Naive thymus-derived CD4-positive, alpha-beta T cell (primary cell): ENCODE results near the gene TESK2. TPM values are rescaled to one million over a fixed set of nuclear protein-coding genes. Genes with fewer than 3 reads are reported as not detected.
"Not testable (repeated sequence)": the region's sequence is repeated elsewhere in the genome, so short reads cannot be mapped to it uniquely, and the experiment has no call there.

Experiments used
- ATAC-seq: fragments of 150-1000 bp; cut with Tn5 transposase; 2 replicates; pipeline ENCODE4 v1.10.0; 2021; ENCODE audit warnings: mild to moderate bottlenecking, moderate library complexity
- CTCF ChIA-PET: fragments of 350-600 bp; sonication (Branson Sonifier 250); formaldehyde crosslinking; loops from one replicate; lab custom pipeline; 2021; ENCODE audit warnings: antibody characterized with exemption; lab: Charles Lee
- POLR2A ChIA-PET: fragments of 350-600 bp; sonication (Branson Sonifier 250); formaldehyde crosslinking; loops from one replicate; lab custom pipeline; 2021; ENCODE audit warnings: antibody characterized with exemption, inconsistent platforms; lab: Charles Lee
- DNase-seq, 9 donors: peaks; one replicate each; pipeline versions ENCODE4 v3.0.0 to v3.0.0-alpha.2; 2020 to 2022; ENCODE audit warnings: mixed read lengths in 1 of 9
- H3K27ac ChIP-seq: one replicate; pipeline ENCODE4 v1.7.0; 2013; ENCODE audit warnings: mild to moderate bottlenecking, low read depth, low read length, moderate library complexity
- H3K27me3 ChIP-seq, 2 donors: one replicate each; pipeline ENCODE4 v1.7.0; 2013; ENCODE audit warnings: low read length in 2 of 2, mild to moderate bottlenecking in 2 of 2, moderate library complexity in 2 of 2; ENCODE audit not compliant: control insufficient read depth in 2 of 2, insufficient read depth in 2 of 2
- H3K36me3 ChIP-seq, 3 experiments: 1 replicate in 2 of 3; 2 replicates in 1 of 3; pipeline ENCODE4 v1.7.0; 2013; ENCODE audit warnings: low read length in 3 of 3, mild to moderate bottlenecking in 3 of 3, moderate library complexity in 1 of 3; ENCODE audit not compliant: insufficient read depth in 3 of 3, control insufficient read depth in 2 of 3
- H3K4me1 ChIP-seq, 2 donors: one replicate each; pipeline ENCODE4 v1.7.0; 2013; ENCODE audit warnings: low read length in 2 of 2, mild to moderate bottlenecking in 2 of 2, moderate library complexity in 1 of 2; ENCODE audit not compliant: control insufficient read depth in 2 of 2, insufficient read depth in 2 of 2
- H3K4me3 ChIP-seq: 2 replicates; pipeline ENCODE4 v1.7.0; 2013; ENCODE audit warnings: mild to moderate bottlenecking, low read length
- H3K9me3 ChIP-seq, 3 experiments: 1 replicate in 2 of 3; 2 replicates in 1 of 3; pipeline ENCODE4 v1.7.0; 2013; ENCODE audit warnings: low read length in 3 of 3; ENCODE audit not compliant: control insufficient read depth in 2 of 3
- H3K27ac Mint-ChIP-seq, 9 donors: one replicate each; pipeline ENCODE4 v1.8.0; 2020 to 2022; ENCODE audit warnings: mixed read lengths in 9 of 9, mild to moderate bottlenecking in 8 of 9, moderate library complexity in 5 of 9, inconsistent platforms in 2 of 9
- H3K27me3 Mint-ChIP-seq, 5 donors: one replicate each; pipeline ENCODE4 v1.8.0; 2021 to 2022; ENCODE audit warnings: mixed read lengths in 5 of 5, mild to moderate bottlenecking in 1 of 5
- H3K36me3 Mint-ChIP-seq, 5 donors: one replicate each; pipeline ENCODE4 v1.8.0; 2020 to 2022; ENCODE audit warnings: mixed read lengths in 5 of 5, mild to moderate bottlenecking in 3 of 5, inconsistent platforms in 1 of 5
- H3K4me1 Mint-ChIP-seq, 7 donors: one replicate each; pipeline ENCODE4 v1.8.0; 2020 to 2022; ENCODE audit warnings: mixed read lengths in 7 of 7, mild to moderate bottlenecking in 3 of 7, inconsistent platforms in 1 of 7
- H3K4me3 Mint-ChIP-seq, 10 donors: one replicate each; pipeline ENCODE4 v1.8.0; 2020 to 2022; ENCODE audit warnings: mild to moderate bottlenecking in 10 of 10, mixed read lengths in 10 of 10, moderate library complexity in 6 of 10, inconsistent platforms in 2 of 10
- H3K9me3 Mint-ChIP-seq, 11 donors: one replicate each; pipeline ENCODE4 v1.8.0; 2020 to 2022; ENCODE audit warnings: mixed read lengths in 11 of 11, mild to moderate bottlenecking in 4 of 11, inconsistent platforms in 1 of 11, moderate library complexity in 1 of 11
- intact Hi-C, 2 donors: fragments of 100-400 bp; cut with micrococcal nuclease; formaldehyde crosslinking; loops; one replicate each; pipeline ENCODE4 v1.15.1; 2023
- polyA plus RNA-seq, 2 donors: library from polyadenylated mRNA; unstranded; fragments of 300-500 nt; fragmentation: Illumina TruSeq; gene quantifications; one replicate each; pipeline ENCODE4 v1.2.3, GENCODE V29; 2021
- total RNA-seq, 6 experiments: library from RNA in 5 of 6; stranded (reverse) in 5 of 6; gene quantifications; 1 replicate in 5 of 6; 2 replicates in 1 of 6; pipeline ENCODE4 v1.2.3 and lab custom pipeline; 2021 to 2026

Gene TESK2
- total and polyA plus RNA-seq, 7 experiments from 2014 or later, result 3.3 to 8.9 (median 6.4) TPM

- Histone ChIP-seq H3K27me3 (no peaks in the 10 kb centered on the region), H3K4me3 (no peak overlapping the region), H3K27ac (no peak overlapping the region), H3K36me3 (no peaks in the 10 kb centered on the region), H3K9me3 (no peaks in the 10 kb centered on the region), H3K4me1 (peaks cover 9% of the 10 kb centered on the region in 2 donors)
- Mint-ChIP-seq H3K27me3 (peaks cover 0 to 4% (median 0%) of the 10 kb centered on the region in 5 donors), H3K27ac (peak overlapping the region in 3 of 9 donors; percentile 13 to 42 (median 26)), H3K36me3 (peaks cover 0 to 4% (median 0%) of the 10 kb centered on the region in 5 donors), H3K9me3 (no peaks in the 10 kb centered on the region), H3K4me1 (peaks cover 5 to 15% (median 10%) of the 10 kb centered on the region in 7 donors), H3K4me3 (peak overlapping the region in 5 of 10 donors; percentile 7 to 42 (median 9))
- ATAC-seq (no peak), DNase-seq (no peak)
- CTCF ChIA-PET, result interaction anchor here (1.0 kb wide), 1 partner anchor 130 kb away, joined by 3 read pairs; no protein-coding TSS in a partner anchor
- intact Hi-C loops, result no loop called here
- POLR2A ChIA-PET, result interaction anchor here (3.1 to 5.5 kb wide), 3 partner anchors 12 to 185 kb away, joined by 13 to 45 read pairs (median 37); partner anchors contain the start of genes CCDC163, MMACHC, MUTYH and TOE1
These were observed 2.1 kb downstream of the TESK2 start for GRCh38 chr1:45488666-45489377.

GRCh38 chr1:45485949-45486348, 5.0 kb downstream of the TESK2 start:
- intact Hi-C loops, result no loop called here
- H3K27ac Mint-ChIP-seq, result no peak overlapping the region
- DNase-seq (no peak), ATAC-seq (no peak)
- Histone ChIP-seq H3K27me3 (no peaks in the 10 kb centered on the region), H3K27ac (no peak overlapping the region), H3K4me3 (no peak overlapping the region), H3K36me3 (no peaks in the 10 kb centered on the region), H3K4me1 (peaks cover 9% of the 10 kb centered on the region in 2 donors), H3K9me3 (no peaks in the 10 kb centered on the region)
- H3K27me3 Mint-ChIP-seq, result peaks cover 0 to 4% (median 0%) of the 10 kb centered on the region in 5 donors
- no peak overlapping the region for H3K4me3 Mint-ChIP-seq
- POLR2A ChIA-PET, result no interaction called here
- no peaks in the 10 kb centered on the region for H3K9me3 Mint-ChIP-seq
- CTCF ChIA-PET, result no interaction called here
- peaks cover 0 to 4% (median 0%) of the 10 kb centered on the region in 5 donors for H3K36me3 Mint-ChIP-seq
- H3K4me1 Mint-ChIP-seq, result peaks cover 5 to 10% (median 6%) of the 10 kb centered on the region in 7 donors

GRCh38 chr1:45479039-45479748, 11.8 kb downstream of the TESK2 start:
- Mint-ChIP-seq H3K27me3 (no peaks in the 10 kb centered on the region), H3K4me3 (no peak overlapping the region), H3K9me3 (no peaks in the 10 kb centered on the region), H3K36me3 (peaks cover 0 to 7% (median 0%) of the 10 kb centered on the region in 5 donors), H3K27ac (no peak overlapping the region), H3K4me1 (peaks cover 0 to 5% (median 0%) of the 10 kb centered on the region in 7 donors)
- Histone ChIP-seq H3K4me3 (no peak overlapping the region), H3K27ac (no peak overlapping the region), H3K9me3 (no peaks in the 10 kb centered on the region), H3K4me1 (no peaks in the 10 kb centered on the region), H3K27me3 (no peaks in the 10 kb centered on the region), H3K36me3 (no peaks in the 10 kb centered on the region)
- ChIA-PET POLR2A (no interaction called here), CTCF (interaction anchor here (0.8 kb wide), 1 partner anchor 14 kb away, joined by 3 read pairs; no protein-coding TSS in a partner anchor)
- intact Hi-C loops, result no loop called here
- DNase-seq (no peak), ATAC-seq (no peak)

- no peak overlapping the region for H3K27ac Mint-ChIP-seq
- Histone ChIP-seq H3K36me3 (no peaks in the 10 kb centered on the region), H3K27me3 (no peaks in the 10 kb centered on the region), H3K27ac (no peak overlapping the region), H3K4me1 (no peaks in the 10 kb centered on the region), H3K4me3 (no peak overlapping the region), H3K9me3 (no peaks in the 10 kb centered on the region)
- CTCF ChIA-PET, result no interaction called here
- H3K36me3 Mint-ChIP-seq, result peaks cover 0 to 7% (median 0%) of the 10 kb centered on the region in 5 donors
- intact Hi-C loops, result no loop called here
- H3K4me1 Mint-ChIP-seq, result peaks cover 0 to 5% (median 0%) of the 10 kb centered on the region in 7 donors
- H3K9me3 Mint-ChIP-seq, result no peaks in the 10 kb centered on the region
- H3K4me3 Mint-ChIP-seq, result no peak overlapping the region
- ATAC-seq, result no peak
- no peak for DNase-seq
- POLR2A ChIA-PET, result no interaction called here
- no peaks in the 10 kb centered on the region for H3K27me3 Mint-ChIP-seq
These were observed 12.7 kb downstream of the TESK2 start for GRCh38 chr1:45478121-45478814.

GRCh38 chr1:45477646-45478045, 13.3 kb downstream of the TESK2 start:
- Histone ChIP-seq H3K27me3 (no peaks in the 10 kb centered on the region), H3K36me3 (no peaks in the 10 kb centered on the region), H3K27ac (no peak overlapping the region), H3K4me1 (no peaks in the 10 kb centered on the region), H3K4me3 (no peak overlapping the region), H3K9me3 (no peaks in the 10 kb centered on the region)
- ChIA-PET POLR2A (no interaction called here), CTCF (no interaction called here)
- DNase-seq (no peak), ATAC-seq (no peak)
- intact Hi-C loops, result no loop called here
- H3K36me3 Mint-ChIP-seq, result peaks cover 0 to 7% (median 0%) of the 10 kb centered on the region in 5 donors
- H3K27me3 Mint-ChIP-seq, result no peaks in the 10 kb centered on the region
- H3K9me3 Mint-ChIP-seq, result no peaks in the 10 kb centered on the region
- no peak overlapping the region for H3K27ac Mint-ChIP-seq
- peaks cover 0 to 5% (median 0%) of the 10 kb centered on the region in 7 donors for H3K4me1 Mint-ChIP-seq
- no peak overlapping the region for H3K4me3 Mint-ChIP-seq

GRCh38 chr1:45474194-45474593, 16.8 kb downstream of the TESK2 start:
- H3K27ac ChIP-seq, H3K9me3 Mint-ChIP-seq, CTCF ChIA-PET, H3K4me1 Mint-ChIP-seq, H3K4me3 ChIP-seq, ATAC-seq, H3K27ac Mint-ChIP-seq, DNase-seq, H3K27me3 Mint-ChIP-seq, intact Hi-C loops, H3K9me3 ChIP-seq, H3K36me3 Mint-ChIP-seq, H3K36me3 ChIP-seq, H3K27me3 ChIP-seq, POLR2A ChIA-PET, H3K4me3 Mint-ChIP-seq, H3K4me1 ChIP-seq: not testable (repeated sequence)
